ENCODE results near the gene JRKL. TPM values are rescaled to one million over a fixed set of nuclear protein-coding genes. Genes with fewer than 3 reads are reported as not detected.

JRKL gene
- total RNA-seq, 3 donors from 2014 or later (not counting 1 experiment from before 2014, with no cell fraction given): 4.5 to 6.1 (median 5.5) TPM

DNA sequence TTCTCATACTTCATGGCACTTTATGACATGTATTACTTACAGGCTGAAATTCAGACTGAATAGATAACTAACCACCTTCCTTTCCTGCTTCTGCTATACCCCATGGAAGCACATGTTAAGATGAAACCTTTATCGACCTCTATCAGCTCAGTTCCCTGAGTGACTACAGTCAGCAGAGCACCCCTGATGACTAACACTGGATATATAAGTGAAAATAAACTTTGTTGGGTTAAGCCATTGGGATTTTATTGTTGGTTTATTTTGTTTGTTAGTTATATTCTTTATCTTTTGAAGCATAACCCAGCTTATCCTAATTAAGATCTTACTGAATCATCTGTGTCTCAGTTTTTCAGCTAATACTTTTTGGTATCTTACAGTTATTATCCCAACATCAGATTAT, 23.8 kb upstream of the JRKL start:
- intact Hi-C loops (cut with micrococcal nuclease): no loop called here
- Histone ChIP-seq H3K4me1 (ENCODE audit: control insufficient read depth, insufficient read depth, low read length) (no peaks in the 10 kb centered on the region), H3K36me3 (ENCODE audit: control insufficient read depth, insufficient read depth, low read length) (peaks cover 44% of the 10 kb centered on the region), H3K27me3 (ENCODE audit: control insufficient read depth, insufficient read depth, low read length) (no peaks in the 10 kb centered on the region), H3K9me3 (ENCODE audit: control insufficient read depth, insufficient read depth, low read length) (no peaks in the 10 kb centered on the region), H3K27ac (ENCODE audit: low read length) (no peak overlapping the region), H3K4me3 (ENCODE audit: low read length) (no peak overlapping the region)
- TF ChIP-seq, protein P1, sequence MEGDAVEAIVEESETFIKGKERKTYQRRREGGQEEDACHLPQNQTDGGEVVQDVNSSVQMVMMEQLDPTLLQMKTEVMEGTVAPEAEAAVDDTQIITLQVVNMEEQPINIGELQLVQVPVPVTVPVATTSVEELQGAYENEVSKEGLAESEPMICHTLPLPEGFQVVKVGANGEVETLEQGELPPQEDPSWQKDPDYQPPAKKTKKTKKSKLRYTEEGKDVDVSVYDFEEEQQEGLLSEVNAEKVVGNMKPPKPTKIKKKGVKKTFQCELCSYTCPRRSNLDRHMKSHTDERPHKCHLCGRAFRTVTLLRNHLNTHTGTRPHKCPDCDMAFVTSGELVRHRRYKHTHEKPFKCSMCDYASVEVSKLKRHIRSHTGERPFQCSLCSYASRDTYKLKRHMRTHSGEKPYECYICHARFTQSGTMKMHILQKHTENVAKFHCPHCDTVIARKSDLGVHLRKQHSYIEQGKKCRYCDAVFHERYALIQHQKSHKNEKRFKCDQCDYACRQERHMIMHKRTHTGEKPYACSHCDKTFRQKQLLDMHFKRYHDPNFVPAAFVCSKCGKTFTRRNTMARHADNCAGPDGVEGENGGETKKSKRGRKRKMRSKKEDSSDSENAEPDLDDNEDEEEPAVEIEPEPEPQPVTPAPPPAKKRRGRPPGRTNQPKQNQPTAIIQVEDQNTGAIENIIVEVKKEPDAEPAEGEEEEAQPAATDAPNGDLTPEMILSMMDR (IDR thresholded peaks at IDR 0.05): no peak
- ATAC-seq: no peak
- WGBS (ENCODE audit: insufficient coverage): 100% methylated on average over 1 of the region's 1 CpG
- Mint-ChIP-seq H3K4me3 (no peak overlapping the region), H3K27me3 (ENCODE audit: low read depth in 2 of 2) (no peaks in the 10 kb centered on the region), H3K4me1 (no peaks in the 10 kb centered on the region), H3K27ac (no peak overlapping the region), H3K9me3 (no peaks in the 10 kb centered on the region), H3K36me3 (peaks cover 15% of the 10 kb centered on the region)
- no peak for DNase-seq

DNA sequence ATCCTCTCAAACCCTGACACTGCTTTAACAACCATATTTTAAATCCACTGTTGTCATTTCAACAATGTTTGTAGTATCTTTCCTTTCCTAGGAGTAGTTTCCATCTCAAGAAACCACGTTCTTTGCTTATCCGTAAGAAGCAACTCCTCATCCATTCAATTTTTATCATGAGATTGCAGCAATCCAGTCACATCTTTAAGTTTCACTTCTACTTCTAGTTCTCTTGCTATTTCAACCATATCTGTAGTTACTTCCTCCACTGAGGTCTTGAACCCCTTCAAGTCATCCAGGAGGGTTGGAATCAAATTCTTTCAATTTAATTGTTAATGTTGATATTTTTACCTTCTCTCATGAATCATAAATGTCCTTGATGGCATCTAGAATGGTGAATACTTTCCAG, 22.5 kb upstream of the JRKL start:
- Histone ChIP-seq H3K4me1 (ENCODE audit: control insufficient read depth, insufficient read depth, low read length) (no peaks in the 10 kb centered on the region), H3K36me3 (ENCODE audit: control insufficient read depth, insufficient read depth, low read length) (peaks cover 45% of the 10 kb centered on the region), H3K4me3 (ENCODE audit: low read length) (no peak overlapping the region), H3K27ac (ENCODE audit: low read length) (no peak overlapping the region), H3K27me3 (ENCODE audit: control insufficient read depth, insufficient read depth, low read length) (no peaks in the 10 kb centered on the region), H3K9me3 (ENCODE audit: control insufficient read depth, insufficient read depth, low read length) (no peaks in the 10 kb centered on the region)
- ATAC-seq (no peak), DNase-seq (no peak)
- peak overlapping the region in 1 of 2 donors; percentile 40 for H3K27ac Mint-ChIP-seq
- peaks cover 15% of the 10 kb centered on the region for H3K36me3 Mint-ChIP-seq
- H3K9me3 Mint-ChIP-seq: no peaks in the 10 kb centered on the region
- no peaks in the 10 kb centered on the region for H3K4me1 Mint-ChIP-seq
- H3K27me3 Mint-ChIP-seq (ENCODE audit: low read depth in 2 of 2): no peaks in the 10 kb centered on the region
- TF ChIP-seq, protein P1 (IDR thresholded peaks at IDR 0.05): no peak
- intact Hi-C loops (cut with micrococcal nuclease): no loop called here
- 38% methylated on average over 2 of the region's 2 CpGs for WGBS (ENCODE audit: insufficient coverage)
- H3K4me3 Mint-ChIP-seq: no peak overlapping the region

DNA sequence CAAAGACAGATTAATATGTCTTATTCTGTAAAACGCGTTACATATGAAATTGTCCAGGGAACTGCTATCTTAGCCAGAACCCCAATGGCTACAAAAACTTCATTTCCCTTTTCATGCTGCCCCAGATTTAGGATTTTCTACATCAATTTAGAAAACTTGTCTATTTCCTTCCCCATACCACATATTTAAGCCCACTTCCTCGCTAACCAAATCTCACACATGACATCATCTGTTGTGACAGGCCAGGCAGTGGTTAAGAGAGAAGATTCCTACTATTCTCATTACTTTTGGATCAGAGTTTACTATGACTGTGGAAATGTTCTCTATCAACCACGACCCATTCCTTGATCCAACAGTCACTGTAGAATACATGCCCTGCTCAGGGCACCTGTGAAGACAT, 16.0 kb upstream of the JRKL start:
- ATAC-seq (peak in 1 of 3 donors; percentile 45), DNase-seq (no peak)
- peaks cover 13% of the 10 kb centered on the region for H3K36me3 Mint-ChIP-seq
- peaks cover 8 to 14% of the 10 kb centered on the region in 2 donors for H3K4me1 Mint-ChIP-seq
- Histone ChIP-seq H3K27ac (ENCODE audit: low read length) (no peak overlapping the region), H3K27me3 (ENCODE audit: control insufficient read depth, insufficient read depth, low read length) (no peaks in the 10 kb centered on the region), H3K9me3 (ENCODE audit: control insufficient read depth, insufficient read depth, low read length) (no peaks in the 10 kb centered on the region), H3K4me3 (ENCODE audit: low read length) (no peak overlapping the region), H3K4me1 (ENCODE audit: control insufficient read depth, insufficient read depth, low read length) (no peaks in the 10 kb centered on the region), H3K36me3 (ENCODE audit: control insufficient read depth, insufficient read depth, low read length) (peaks cover 26% of the 10 kb centered on the region)
- no peaks in the 10 kb centered on the region for H3K27me3 Mint-ChIP-seq (ENCODE audit: low read depth in 2 of 2)
- peak overlapping the region; percentile 6 to 73 for H3K27ac Mint-ChIP-seq
- 100% methylated on average over 2 of the region's 4 CpGs for WGBS (ENCODE audit: insufficient coverage)
- no peaks in the 10 kb centered on the region for H3K9me3 Mint-ChIP-seq
- TF ChIP-seq, protein P1 (IDR thresholded peaks at IDR 0.05): no peak
- H3K4me3 Mint-ChIP-seq: no peak overlapping the region
- intact Hi-C loops (cut with micrococcal nuclease): no loop called here

DNA sequence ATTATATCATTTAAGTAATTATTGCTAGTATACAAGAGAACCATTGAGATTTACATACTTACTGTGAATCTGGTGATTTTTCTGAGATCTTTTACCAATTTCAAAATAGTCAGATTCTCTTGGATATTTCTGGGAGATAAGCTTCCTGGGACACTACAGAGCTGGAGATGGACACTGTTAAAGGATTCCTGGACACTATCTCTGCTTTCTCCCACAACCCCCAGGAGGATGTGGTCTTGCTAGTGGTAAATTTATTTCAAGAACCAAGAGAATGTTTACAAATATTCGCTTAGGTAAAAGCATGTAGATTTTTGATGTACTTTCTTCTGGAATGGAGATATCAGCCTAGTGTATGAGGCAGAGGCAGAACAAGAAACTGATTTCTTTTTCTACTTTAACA, 13.0 kb upstream of the JRKL start:
- ATAC-seq (no peak), DNase-seq (no peak)
- Histone ChIP-seq H3K4me1 (ENCODE audit: control insufficient read depth, insufficient read depth, low read length) (no peaks in the 10 kb centered on the region), H3K27me3 (ENCODE audit: control insufficient read depth, insufficient read depth, low read length) (no peaks in the 10 kb centered on the region), H3K4me3 (ENCODE audit: low read length) (no peak overlapping the region), H3K9me3 (ENCODE audit: control insufficient read depth, insufficient read depth, low read length) (no peaks in the 10 kb centered on the region), H3K36me3 (ENCODE audit: control insufficient read depth, insufficient read depth, low read length) (peaks cover 39% of the 10 kb centered on the region), H3K27ac (ENCODE audit: low read length) (no peak overlapping the region)
- Mint-ChIP-seq H3K9me3 (no peaks in the 10 kb centered on the region), H3K4me1 (peaks cover 14 to 20% of the 10 kb centered on the region in 2 donors), H3K27ac (no peak overlapping the region), H3K4me3 (no peak overlapping the region), H3K27me3 (ENCODE audit: low read depth in 2 of 2) (no peaks in the 10 kb centered on the region), H3K36me3 (peaks cover 6% of the 10 kb centered on the region)
- intact Hi-C loops (cut with micrococcal nuclease): no loop called here
- TF ChIP-seq, protein P1 (IDR thresholded peaks at IDR 0.05): no peak
- WGBS (ENCODE audit: insufficient coverage): no CpG with 5 or more reads among the region's 1 CpG
